Ammon's horn (tissue), 1 donor: ENCODE results near the gene ATP13A2.
A peak's percentile ranks its signal among the peaks of the same experiment; 100 is the strongest.
"Not testable (repeated sequence)": the region's sequence is repeated elsewhere in the genome, so short reads cannot be mapped to it uniquely, and the experiment has no call there.

Source experiments
- DNase-seq: peaks from one replicate; pipeline ENCODE4 v3.0.0-alpha.2; 2016; ENCODE audit warnings: low spot score

The ATP13A2 gene

DNA sequence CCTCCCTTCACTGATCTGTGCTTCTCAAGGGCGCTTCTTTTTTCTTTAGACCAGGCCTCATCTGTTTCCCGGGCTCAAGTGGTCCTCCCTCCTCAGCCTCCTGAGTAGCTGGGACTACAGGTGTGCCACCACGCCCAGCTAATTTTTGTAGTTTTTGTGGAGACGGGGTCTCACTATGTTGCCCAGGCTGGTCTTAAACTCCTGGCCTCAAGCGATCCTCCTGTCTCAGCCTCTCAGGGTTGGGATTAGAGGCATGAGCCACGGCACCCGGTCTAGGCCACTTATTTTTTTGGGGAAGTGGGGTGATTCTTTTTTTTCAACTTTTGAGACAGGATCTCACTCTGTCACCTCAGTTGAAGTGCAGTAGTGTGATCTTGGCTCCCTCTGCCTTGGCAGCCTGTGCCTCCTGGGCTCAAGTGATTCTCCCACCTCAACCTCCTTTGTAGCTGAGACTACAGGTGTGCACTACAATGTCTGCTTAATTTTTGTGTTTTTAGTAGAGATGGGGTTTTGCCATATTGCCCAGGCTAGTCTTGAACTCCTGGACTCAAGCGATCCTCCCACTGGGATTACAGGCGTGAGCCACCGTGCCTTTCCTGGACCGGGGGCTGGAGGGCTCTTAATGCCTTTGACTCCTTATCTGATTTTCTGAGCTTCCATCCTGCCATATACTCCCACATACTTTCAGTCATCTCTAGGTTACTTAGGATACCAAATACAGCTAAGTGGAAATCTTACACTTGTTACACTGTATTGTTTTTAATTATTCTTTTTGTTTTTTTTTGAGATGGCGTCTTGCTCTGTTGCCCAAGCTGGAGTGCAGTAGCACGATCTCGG is 50.2 kb downstream of the ATP13A2 start:
- no peak for DNase-seq

DNA sequence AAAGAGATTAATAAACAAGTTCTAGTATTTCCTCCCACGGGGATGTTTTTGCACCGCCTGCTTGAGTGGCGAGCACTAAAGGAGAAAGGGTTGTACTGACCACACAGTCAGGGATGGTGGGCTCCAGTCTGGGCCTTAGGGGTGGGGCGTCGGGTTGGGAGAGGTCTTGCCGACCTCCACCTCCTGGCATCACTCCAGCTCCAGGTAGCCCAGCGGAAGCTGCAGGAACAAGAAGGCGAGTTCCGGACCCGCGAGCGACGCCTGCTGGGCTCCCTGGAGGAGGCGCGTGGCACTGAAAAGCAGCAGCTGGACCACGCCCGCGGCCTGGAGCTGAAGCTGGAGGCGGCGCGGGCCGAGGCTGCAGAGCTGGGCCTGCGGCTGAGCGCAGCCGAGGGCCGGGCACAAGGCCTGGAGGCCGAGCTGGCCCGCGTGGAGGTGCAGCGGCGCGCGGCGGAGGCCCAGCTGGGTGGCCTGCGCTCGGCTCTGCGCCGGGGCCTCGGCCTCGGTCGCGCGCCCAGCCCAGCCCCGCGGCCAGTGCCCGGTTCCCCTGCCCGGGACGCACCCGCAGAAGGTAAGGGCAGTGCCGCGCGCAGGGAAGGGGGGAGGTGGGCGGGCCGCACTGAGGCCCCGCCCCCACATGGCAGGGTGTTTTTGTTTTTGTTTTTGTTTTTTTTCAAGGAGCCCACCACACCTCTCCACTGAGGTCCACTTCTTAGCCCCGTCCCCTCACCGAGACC is 51.0 kb downstream of the ATP13A2 start:
- DNase-seq = peak; percentile 67

DNA sequence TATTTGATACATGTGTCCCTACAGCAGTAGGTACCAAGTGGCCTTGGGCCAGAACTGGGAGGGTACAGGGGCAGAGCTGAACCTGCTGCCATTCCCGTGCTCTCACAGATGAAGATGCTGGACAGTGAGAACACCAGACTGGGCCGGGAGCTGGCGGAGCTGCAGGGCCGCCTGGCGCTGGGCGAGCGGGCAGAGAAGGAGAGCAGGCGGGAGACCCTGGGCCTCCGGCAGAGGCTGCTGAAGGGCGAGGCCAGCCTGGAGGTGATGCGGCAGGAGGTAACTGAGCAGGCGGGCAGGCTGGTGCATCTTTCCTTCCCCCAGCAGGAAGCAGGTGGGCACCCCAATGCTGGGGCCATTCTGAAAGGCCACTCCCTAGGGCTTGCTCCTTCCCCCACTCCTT is 53.3 kb downstream of the ATP13A2 start:
- no peak for DNase-seq

DNA sequence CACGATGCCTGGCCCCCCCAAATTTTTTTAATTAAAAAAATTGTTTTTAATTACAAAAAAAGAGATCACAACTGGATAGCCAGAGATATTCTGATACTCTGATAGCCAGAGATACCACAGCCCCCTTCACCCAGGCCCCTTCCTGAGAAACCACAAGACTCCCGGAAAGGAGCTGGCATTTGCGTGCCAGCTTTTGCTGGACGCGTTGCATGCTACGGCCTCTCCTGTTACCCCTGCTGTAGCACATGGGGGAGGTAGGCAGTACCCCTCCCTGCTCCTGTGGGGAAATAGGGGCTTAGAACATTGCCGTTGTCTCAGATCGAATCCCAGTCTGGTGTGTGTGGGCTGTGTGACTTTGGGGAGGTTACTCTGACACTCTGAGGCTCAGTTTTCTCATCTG is 54.0 kb downstream of the ATP13A2 start:
- no peak for DNase-seq

DNA sequence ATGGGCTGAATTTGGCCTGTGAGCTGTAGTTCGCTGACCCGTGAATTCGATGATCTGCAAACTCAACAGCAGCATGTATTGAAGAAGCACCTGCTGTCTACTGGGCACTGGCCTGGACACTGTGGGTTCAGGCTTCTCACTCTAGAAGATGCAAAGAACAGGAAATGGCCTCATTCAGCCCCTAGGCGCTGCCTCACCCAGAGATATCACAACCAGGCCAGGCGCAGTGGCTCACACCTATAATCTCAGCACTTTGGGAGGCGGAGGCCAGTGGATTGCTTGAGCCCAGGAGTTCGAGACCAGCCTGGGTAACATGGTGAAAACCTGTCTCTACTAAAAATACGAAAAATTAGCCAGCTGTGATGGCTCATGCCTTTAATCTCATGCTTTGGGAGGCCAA is 55.0 kb downstream of the ATP13A2 start:
- DNase-seq = no peak

DNA sequence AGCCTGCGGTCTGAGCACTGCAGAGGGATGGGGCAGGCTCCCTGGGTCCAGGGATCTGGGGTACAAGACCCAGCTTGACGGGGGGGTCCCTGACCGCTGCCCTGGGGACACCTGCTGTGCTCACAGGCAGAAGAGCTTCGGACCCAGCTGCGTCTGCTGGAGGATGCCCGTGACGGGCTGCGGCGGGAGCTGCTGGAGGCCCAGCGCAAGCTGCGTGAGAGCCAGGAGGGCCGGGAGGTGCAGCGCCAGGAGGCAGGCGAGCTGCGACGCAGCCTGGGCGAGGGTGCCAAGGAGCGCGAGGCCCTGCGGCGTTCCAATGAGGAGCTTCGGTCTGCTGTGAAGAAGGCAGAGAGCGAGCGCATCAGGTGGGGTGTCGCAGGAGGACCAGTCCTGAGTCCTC is 56.5 kb downstream of the ATP13A2 start:
- DNase-seq = no peak

DNA sequence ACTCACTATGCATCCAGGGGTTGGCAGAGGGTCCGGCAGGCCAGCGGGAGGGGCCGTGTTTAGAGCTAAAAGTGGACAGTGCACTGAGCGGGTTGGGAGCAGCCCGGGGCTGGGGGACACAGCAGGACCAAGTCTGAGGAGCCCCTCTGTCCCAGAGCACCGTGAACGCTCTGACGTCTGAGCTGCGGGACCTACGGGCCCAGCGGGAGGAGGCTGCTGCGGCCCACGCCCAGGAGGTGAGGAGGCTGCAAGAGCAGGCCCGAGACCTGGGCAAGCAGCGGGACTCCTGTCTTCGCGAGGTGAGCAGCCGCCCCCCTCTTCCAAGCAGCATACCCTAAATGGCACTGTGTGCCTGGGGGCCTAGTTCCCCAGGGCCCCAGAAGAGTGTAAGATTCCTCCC is 57.1 kb downstream of the ATP13A2 start:
- no peak for DNase-seq

DNA sequence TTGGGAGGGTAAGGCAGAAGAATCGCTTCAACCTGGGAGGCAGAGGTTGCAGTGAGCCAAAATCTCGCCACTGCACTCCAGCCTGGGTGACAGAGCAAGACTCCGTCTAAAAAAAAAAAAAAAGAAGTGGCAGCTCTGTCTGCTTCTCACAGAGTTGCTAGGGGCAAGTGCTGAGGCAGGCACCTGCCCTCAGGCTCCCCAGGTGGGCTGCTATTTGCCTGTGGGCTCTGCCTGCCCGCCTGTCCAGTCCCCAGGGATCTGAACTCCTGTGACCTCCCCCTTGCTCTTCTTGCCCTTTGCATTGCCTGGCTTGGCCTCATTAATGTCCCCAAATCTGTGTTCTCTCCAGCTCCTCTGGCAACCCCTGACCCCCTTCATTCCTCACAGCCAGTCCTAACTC is 59.4 kb downstream of the ATP13A2 start:
- not testable (repeated sequence) for DNase-seq

DNA sequence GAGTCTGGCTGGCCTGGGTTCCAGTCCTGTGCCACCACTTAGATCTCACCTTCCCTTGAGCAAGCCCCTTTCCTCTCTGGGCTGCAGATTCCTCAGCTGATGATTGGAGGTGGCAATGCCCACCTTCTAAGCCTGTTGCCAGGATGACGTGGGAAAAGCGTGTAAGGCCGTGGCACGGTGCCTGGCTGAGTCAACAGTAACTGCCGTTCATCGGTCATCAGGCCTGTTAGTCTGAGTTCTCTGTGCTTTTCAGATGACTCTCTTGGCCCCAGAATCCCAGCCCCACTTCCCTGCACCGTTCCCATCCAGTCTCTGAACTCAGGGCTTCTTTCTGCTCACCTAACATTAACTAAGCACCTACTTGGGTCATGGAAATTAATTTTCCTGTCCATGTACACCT is 62.7 kb downstream of the ATP13A2 start:
- DNase-seq = not testable (repeated sequence)

DNA sequence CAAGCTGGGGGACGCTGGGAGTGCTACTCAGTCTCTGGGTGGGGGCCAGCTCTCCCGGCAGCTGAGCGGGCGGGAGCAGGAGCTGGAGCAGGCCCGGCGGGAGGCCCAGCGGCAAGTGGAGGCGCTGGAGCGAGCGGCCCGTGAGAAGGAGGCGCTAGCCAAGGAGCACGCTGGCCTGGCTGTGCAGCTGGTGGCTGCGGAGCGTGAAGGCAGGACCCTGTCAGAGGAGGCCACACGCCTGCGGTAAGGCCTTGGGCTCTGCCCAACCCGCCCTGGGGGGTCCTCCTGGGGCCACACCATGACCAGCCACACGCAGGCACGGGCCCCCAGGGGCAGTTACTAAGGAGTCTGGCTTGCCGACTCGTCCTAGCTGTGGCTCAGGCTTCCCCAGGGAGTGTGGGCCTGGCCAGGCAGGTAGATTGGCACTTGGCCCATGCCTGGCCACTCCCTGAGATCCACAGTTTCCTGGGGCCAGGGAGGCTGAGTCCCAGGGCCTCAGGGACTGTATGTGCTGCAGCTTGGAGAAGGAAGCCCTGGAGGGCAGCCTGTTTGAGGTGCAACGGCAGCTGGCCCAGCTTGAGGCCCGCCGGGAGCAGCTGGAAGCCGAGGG is 63.3 kb downstream of the ATP13A2 start:
- not testable (repeated sequence) for DNase-seq

DNA sequence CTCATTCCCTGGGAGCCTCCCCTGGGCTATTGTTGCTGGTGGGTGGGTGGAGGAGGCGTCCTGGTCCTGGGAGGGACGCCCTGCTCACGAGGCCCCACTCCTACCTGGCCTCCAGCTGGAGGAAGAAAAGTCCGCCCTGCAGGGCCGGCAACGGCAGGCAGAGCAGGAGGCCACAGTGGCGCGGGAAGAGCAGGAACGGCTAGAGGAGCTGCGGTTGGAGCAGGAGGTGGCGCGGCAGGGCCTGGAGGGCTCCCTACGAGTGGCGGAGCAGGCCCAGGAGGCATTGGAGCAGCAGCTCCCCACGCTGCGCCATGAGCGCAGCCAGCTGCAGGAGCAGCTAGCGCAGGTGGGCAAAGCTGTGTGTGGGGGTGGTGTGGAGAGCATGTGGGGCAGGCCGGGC is 65.1 kb downstream of the ATP13A2 start:
- no peak for DNase-seq

DNA sequence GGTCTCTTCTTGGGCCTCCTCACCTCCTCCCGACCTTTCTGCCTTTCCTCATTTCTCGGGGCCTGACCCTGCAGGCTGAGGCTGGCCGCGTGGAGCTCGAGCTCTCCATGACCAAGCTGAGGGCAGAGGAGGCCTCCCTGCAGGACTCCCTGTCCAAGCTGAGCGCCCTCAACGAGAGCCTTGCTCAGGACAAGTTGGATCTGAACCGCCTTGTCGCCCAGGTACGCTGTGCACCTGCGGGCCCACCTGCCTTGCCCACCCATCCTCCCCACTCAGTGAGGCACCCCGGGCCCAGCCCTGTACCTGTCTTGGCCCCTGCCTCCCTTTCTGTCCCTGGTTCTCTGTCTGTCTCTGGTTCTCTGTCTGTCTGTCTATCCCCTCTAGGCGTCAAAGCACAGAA is 65.5 kb downstream of the ATP13A2 start:
- not testable (repeated sequence) for DNase-seq

DNA sequence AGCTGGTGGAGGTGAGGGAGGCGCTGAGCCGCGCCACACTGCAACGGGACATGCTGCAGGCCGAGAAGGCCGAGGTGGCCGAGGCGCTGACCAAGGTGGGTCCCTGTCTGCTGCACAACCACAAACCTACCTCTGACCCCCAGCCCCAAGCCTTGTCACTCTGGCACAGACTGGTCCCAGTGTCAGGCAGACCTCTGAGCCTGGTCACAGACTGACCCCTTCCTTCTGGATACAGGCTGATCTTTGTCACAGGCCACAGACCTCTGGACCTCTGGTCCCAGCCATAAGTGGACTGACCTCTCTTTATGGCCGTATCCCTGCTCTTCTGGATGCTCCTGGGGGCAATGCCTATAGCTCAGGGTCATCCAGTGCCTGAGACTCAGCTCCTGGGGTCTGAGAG is 66.2 kb downstream of the ATP13A2 start:
- not testable (repeated sequence) for DNase-seq

DNA sequence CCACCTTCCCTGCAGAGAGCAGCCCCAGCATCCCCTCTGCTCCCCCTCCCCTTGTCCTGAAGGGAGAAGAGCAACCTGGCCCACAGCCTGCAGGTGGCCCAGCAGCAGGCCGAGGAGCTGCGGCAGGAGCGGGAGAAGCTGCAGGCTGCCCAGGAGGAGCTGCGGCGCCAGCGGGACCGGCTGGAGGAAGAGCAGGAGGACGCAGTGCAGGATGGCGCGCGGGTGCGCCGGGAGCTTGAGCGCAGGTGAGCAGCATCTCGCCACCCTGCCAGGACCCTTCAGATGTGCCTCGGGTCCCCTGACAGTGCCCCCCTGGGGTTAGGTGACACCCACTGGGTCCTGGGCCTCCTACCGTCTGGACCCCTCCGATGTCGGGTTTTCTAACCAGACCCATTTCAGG is 67.7 kb downstream of the ATP13A2 start:
- DNase-seq = no peak

DNA sequence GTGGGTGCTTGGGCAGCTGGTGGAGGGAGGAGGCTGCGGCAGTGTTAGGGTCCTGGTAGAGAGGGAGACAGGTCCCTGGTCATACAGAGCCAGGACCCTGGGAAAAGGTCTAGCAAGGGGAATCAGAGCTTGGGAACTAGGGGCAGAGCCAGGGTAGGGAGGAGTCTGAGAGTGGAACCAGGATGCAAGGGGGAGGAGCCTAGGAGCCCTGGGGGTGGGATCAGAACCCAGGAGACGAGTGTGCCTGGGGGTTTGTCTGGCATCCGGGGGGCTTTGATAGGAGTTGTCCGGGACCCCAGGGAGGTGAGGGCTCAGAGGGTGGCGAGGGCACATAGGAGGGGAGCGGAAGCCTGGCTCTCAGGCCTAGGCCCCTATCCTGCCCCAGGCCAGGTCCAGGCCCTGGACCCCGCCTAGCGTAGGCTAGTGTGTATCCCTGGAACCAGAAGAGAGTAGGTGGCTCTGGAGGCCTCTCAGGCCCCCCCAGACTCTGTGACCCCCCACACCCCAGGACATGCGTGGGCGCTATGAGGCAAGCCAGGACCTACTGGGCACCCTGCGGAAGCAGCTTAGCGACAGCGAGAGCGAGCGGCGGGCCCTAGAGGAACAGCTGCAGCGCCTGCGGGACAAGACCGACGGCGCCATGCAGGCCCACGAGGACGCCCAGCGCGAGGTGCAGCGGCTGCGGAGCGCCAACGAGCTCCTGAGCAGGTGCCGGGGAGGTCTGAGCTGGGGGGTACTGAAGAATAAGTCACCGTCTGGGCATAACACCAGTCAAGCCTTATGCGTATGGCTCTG is 72.1 kb downstream of the ATP13A2 start:
- DNase-seq = not testable (repeated sequence)

DNA sequence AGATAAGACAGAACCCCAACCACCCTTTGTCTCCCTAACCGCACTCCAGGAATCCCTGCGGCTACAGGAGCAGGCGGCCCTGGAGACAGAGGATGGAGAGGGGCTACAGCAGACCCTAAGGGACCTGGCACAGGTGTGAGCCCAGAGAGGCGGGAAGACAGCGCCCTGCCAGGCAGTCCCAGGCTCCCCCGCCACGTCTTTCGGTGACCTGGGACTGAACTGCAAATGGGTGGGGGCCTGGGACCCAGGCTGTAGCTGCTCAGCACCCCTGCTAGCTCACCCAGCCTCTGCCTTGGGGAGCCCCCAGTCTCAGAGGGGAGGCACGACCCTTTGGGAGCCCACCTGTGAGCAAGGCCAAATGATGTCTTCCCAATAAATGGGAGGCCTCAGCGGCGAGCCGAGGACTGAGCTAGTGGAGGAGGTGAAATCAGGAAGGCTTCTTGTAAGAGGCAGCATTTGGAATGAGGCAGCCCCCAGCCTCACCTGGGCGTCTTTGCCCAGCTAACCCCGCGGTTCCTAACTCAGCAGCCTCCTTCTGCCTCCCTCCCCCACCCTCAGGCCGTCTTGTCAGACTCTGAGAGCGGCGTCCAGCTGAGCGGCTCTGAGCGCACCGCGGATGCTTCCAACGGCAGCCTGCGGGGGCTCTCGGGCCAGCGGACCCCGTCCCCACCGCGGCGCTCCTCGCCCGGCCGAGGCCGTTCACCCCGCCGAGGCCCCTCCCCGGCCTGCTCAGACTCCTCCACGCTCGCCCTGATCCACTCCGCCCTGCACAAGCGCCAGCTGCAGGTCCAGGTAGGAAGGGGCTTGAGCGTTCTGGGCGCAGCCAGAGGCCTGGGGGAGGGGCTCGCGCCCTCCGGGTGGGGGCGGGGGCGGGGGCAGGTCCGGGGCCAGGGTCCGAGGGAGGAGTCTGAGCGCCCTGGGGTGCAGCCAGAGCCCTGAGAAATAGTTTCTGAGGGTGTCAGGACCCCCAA is 73.1 kb downstream of the ATP13A2 start:
- DNase-seq = no peak

DNA sequence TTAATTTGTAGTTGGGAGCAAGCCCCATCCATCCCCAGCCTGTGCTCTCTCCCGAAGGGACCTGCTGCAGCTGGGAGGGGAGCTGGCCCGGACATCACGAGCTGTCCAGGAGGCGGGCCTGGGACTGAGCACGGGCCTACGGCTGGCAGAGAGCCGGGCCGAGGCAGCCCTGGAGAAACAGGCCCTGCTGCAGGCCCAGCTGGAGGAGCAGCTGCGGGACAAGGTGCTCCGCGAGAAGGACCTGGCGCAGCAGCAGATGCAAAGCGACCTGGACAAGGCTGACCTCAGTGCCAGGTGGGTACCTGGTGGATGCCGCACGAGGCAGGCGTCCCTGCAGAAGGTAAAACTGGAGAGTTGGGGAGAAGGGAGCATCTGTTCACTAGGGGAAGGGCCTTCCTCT is 75.1 kb downstream of the ATP13A2 start:
- not testable (repeated sequence) for DNase-seq
